Ammon's horn (tissue), 1 donor: ENCODE results near the gene GLMP.
A peak's percentile ranks its signal among the peaks of the same experiment; 100 is the strongest.

ENCODE experiments used
- DNase-seq: peaks from one replicate; pipeline ENCODE4 v3.0.0-alpha.2; 2016; ENCODE audit warnings: low spot score

GLMP gene

GRCh38 chr1:156247460-156248322, 47.8 kb downstream of the GLMP start, which contains the start of gene PAQR6:
PAQR6 (minus strand) TSS chr1:156248056; CDS start chr1:156246731, 1,325 bp downstream.
- DNase-seq: peak; percentile 98

DNA sequence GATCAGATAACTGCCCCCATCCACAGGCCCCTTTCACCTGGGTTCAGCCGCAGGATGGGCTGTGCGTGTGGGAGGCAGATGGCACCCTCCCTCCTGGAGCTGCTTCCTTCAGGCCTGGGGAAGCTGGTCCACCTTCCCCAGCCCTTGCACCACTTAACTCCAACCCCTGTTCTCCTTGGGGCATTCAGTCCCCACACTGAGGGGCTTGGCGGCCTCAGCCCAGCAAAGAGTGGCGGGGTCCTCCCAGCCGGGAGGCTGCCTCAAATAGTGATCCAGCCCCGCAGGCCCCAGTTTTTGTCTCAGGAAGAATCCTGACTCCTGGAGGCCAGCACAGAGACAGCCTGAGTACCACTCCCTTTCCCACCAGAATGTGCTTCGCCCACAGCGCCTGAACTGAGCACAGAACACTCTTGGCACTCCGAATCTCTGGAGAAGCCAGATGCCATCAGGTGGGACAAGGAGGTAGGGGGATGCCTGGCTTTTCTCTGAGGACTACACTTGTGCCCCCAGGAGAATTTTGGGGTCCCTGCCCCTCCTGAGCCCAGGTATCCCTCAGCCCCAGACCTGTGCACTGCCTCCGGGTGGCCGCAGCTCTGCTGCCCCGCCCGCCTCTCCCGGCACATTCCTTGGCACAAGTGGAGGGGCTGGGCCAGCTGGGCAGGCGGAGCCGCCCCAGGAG, 48.6 kb downstream of the GLMP start:
- peak; percentile 57 for DNase-seq

- DNase-seq: no peak
Measured at GRCh38 chr1:156246241-156246780, 49.2 kb downstream of the GLMP start.

DNA sequence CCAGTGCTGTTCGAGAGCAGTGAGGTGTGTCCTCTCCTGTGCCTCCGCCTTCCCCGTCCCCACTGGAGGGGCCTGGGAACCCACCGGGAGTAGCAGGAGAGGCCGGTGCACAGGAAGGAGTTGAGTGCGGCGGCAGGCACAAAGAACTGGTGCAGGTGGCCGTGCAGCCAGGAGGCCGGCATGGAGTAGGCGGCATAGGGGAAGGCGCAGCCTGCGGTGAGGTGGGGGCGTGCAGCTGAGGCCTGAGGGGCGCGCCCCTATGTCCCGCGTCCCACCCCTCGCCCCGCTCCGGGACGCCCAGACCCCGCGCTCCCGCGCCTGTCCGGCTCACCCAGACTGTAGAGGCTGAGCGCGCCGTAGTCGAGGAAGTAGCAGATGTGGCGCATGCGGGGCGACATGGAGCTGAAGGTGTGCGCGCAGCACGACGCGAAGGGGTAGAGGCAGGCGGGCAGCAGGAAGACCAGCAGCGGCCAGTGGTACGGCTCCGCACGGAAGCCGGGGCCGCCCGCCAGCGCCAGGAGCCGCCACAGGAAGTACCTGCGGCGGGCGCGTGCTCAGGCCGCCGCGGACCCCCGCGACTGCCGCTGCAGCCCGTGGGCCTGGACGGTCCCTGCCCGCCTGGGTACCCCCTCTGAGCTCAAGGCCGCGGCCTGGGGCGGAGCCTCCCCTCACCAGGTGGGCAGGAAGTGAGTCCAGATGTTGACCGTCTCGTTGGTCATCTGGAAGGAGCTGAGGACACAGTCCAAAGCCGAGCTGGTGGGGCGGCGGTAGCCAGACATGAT, 49.8 kb downstream of the GLMP start:
- no peak for DNase-seq

- DNase-seq: no peak
Measured at GRCh38 chr1:156244712-156245111, 50.8 kb downstream of the GLMP start.

DNA sequence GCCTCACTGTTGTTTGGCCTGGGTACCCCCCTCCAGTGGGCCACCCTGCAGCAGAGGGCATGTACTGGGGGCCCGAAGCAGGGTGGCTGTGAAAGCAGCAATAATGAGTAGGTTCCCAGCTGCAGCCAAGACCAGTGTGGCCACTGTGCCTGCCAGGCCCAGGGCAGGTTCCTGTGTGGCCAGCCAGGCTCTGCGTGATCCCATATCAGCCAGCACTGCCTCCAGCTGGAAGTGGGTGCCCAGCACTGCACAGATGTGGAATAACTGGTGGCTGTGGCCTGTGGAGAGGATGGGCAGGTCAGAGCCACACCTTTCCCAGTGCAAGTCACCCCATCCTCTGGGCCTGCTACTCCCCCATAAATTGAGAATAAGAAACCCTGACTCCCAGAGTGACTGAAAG, 51.4 kb downstream of the GLMP start:
- no peak for DNase-seq

- DNase-seq: no peak
Measured at GRCh38 chr1:156242738-156243137, 52.7 kb downstream of the GLMP start.
